ENCODE results near the gene PRORP. TPM values are rescaled to one million over a fixed set of nuclear protein-coding genes. Genes with fewer than 3 reads are reported as not detected.
"Not testable (repeated sequence)": the region's sequence is repeated elsewhere in the genome, so short reads cannot be mapped to it uniquely, and the experiment has no call there.

Gene PRORP
- total RNA-seq, 1 experiment from 2014 or later: 24.7 TPM

GRCh38 chr14:35088514-35088913 lies 33.8 kb upstream of the PRORP start:
- no peak for DNase-seq
- no TSS peak for BruUV-seq (replicated peaks)
- Histone ChIP-seq H3K4me1 (replicated peaks; ENCODE audit: insufficient read depth) (no peaks in the 10 kb centered on the region), H3K79me2 (ENCODE audit: low read depth) (no peaks in the 10 kb centered on the region), H3K27ac (no peak overlapping the region), H4K20me1 (ENCODE audit: insufficient read depth) (no peaks in the 10 kb centered on the region), H3K9me3 (ENCODE audit: insufficient read depth, low read depth) (no peaks in the 10 kb centered on the region), H3K27me3 (ENCODE audit: insufficient read depth, low read depth) (no peaks in the 10 kb centered on the region), H3F3A (ENCODE audit: insufficient read depth, low read depth) (no peaks in the 10 kb centered on the region), H3K36me3 (ENCODE audit: low read depth) (no peaks in the 10 kb centered on the region), H3K9me2 (ENCODE audit: insufficient read depth) (no peaks in the 10 kb centered on the region), H3K4me3 (no peak overlapping the region), H3K4me2 (no peak overlapping the region), H2AFZ (no peak overlapping the region)
- intact Hi-C loops (cut with micrococcal nuclease; ENCODE audit: unreplicated experiment): no loop called here
- POLR2A ChIA-PET (ENCODE audit: unreplicated experiment): no interaction called here
- CTCF ChIA-PET: no interaction called here
- TF ChIP-seq EZH2 (IDR thresholded peaks at IDR 0.05; ENCODE audit: low read depth) (no peak), CTCF (conservative IDR thresholded peaks at IDR 0.05) (no peak)

- intact Hi-C loops (cut with micrococcal nuclease; ENCODE audit: unreplicated experiment); POLR2A ChIA-PET (ENCODE audit: unreplicated experiment); H3K4me3 ChIP-seq; H3K27ac ChIP-seq; H3K27me3 ChIP-seq (ENCODE audit: insufficient read depth, low read depth); CTCF ChIA-PET; BruUV-seq (replicated peaks); H3K4me2 ChIP-seq; H3K36me3 ChIP-seq (ENCODE audit: low read depth); H3K4me1 ChIP-seq (replicated peaks; ENCODE audit: insufficient read depth); H4K20me1 ChIP-seq (ENCODE audit: insufficient read depth); H3K9me2 ChIP-seq (ENCODE audit: insufficient read depth); H3K9me3 ChIP-seq (ENCODE audit: insufficient read depth, low read depth); H3F3A ChIP-seq (ENCODE audit: insufficient read depth, low read depth); H3K79me2 ChIP-seq (ENCODE audit: low read depth); DNase-seq; H2AFZ ChIP-seq: not testable (repeated sequence)
These were observed 27.7 kb upstream of the PRORP start for GRCh38 chr14:35094645-35095044.

GRCh38 chr14:35107866-35108265 lies 14.5 kb upstream of the PRORP start:
- Histone ChIP-seq H3K36me3 (ENCODE audit: low read depth) (no peaks in the 10 kb centered on the region; the same call in 1 of the 2 replicates), H3K9me2 (ENCODE audit: insufficient read depth) (no peaks in the 10 kb centered on the region), H4K20me1 (ENCODE audit: insufficient read depth) (no peaks in the 10 kb centered on the region), H3K4me3 (no peak overlapping the region), H3K9me3 (ENCODE audit: insufficient read depth, low read depth) (0 out of 2 replicates have a peak, but pooled peaks cover 3% of the 10 kb centered on the region), H3K4me2 (no peak overlapping the region), H3K4me1 (replicated peaks; ENCODE audit: insufficient read depth) (no peaks in the 10 kb centered on the region), H3K27ac (no peak overlapping the region), H3F3A (ENCODE audit: insufficient read depth, low read depth) (no peaks in the 10 kb centered on the region), H2AFZ (no peak overlapping the region), H3K27me3 (ENCODE audit: insufficient read depth, low read depth) (no peaks in the 10 kb centered on the region), H3K79me2 (ENCODE audit: low read depth) (no peaks in the 10 kb centered on the region)
- ChIA-PET CTCF (no interaction called here), POLR2A (ENCODE audit: unreplicated experiment) (no interaction called here)
- intact Hi-C loops (cut with micrococcal nuclease; ENCODE audit: unreplicated experiment): no loop called here
- BruUV-seq (replicated peaks): no TSS peak
- TF ChIP-seq EZH2 (IDR thresholded peaks at IDR 0.05; ENCODE audit: low read depth) (no peak), CTCF (conservative IDR thresholded peaks at IDR 0.05) (no peak)
- no peak for DNase-seq

GRCh38 chr14:35112641-35113040 lies 9.7 kb upstream of the PRORP start:
- Histone ChIP-seq H3F3A (ENCODE audit: insufficient read depth, low read depth) (no peaks in the 10 kb centered on the region), H3K9me2 (ENCODE audit: insufficient read depth) (no peaks in the 10 kb centered on the region), H2AFZ (no peak overlapping the region), H3K27me3 (ENCODE audit: insufficient read depth, low read depth) (no peaks in the 10 kb centered on the region), H3K4me1 (replicated peaks; ENCODE audit: insufficient read depth) (no peaks in the 10 kb centered on the region), H3K4me2 (no peak overlapping the region), H3K27ac (no peak overlapping the region), H3K9me3 (ENCODE audit: insufficient read depth, low read depth) (0 out of 2 replicates have a peak, but pooled peaks cover 3% of the 10 kb centered on the region), H3K79me2 (ENCODE audit: low read depth) (no peaks in the 10 kb centered on the region), H3K4me3 (no peak overlapping the region), H3K36me3 (ENCODE audit: low read depth) (no peaks in the 10 kb centered on the region; the same call in 1 of the 2 replicates), H4K20me1 (ENCODE audit: insufficient read depth) (no peaks in the 10 kb centered on the region)
- BruUV-seq (replicated peaks): no TSS peak
- no peak for TF ChIP-seq EZH2 (IDR thresholded peaks at IDR 0.05; ENCODE audit: low read depth)
- no peak for TF ChIP-seq CTCF (conservative IDR thresholded peaks at IDR 0.05)
- CTCF ChIA-PET: no interaction called here
- POLR2A ChIA-PET (ENCODE audit: unreplicated experiment): no interaction called here
- intact Hi-C loops (cut with micrococcal nuclease; ENCODE audit: unreplicated experiment): no loop called here
- no peak for DNase-seq
